ENCODE measurements around the gene FGF12. TPM values are rescaled to one million over a fixed set of nuclear protein-coding genes. Genes with fewer than 3 reads are reported as not detected.

The FGF12 gene
- total RNA-seq, 2 experiments from 2014 or later, result not detected

GRCh38 chr3:192397012-192397411 lies 330.3 kb downstream of the FGF12 start:
- no peaks in the 10 kb centered on the region for H3K4me1 Mint-ChIP-seq
- no peaks in the 10 kb centered on the region for H3K27me3 Mint-ChIP-seq
- no peak overlapping the region for H3K4me3 Mint-ChIP-seq
- ChIA-PET CTCF (interaction anchor here (0.8 kb wide), 1 partner anchor 26 kb away, joined by 3 read pairs; no protein-coding TSS in a partner anchor), POLR2A (no interaction called here)
- H3K36me3 Mint-ChIP-seq (ENCODE audit: low read depth), result no peaks in the 10 kb centered on the region
- H3K27ac Mint-ChIP-seq, result no peak overlapping the region
- H3K9me3 Mint-ChIP-seq, result no peaks in the 10 kb centered on the region
- no peak for DNase-seq

DNA sequence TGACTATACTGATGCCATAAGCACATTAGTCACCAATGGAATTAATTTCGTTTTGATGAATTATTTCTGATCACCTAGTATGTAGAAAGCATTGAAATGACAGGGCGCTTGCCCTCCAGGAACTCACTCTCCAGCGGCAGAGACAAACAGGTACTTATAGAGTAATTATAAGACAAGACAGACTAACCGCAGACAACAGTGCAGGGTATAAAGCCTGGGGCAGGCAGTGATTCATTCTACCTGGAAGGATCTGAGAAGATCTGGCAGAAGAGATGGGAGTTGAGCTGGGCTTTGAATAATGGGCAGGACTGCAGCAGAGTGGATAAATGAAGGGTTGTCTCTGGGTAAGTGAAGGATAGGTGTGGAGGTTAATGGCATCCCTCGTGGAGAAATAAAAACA lies 331.8 kb downstream of the FGF12 start:
- H3K36me3 Mint-ChIP-seq (ENCODE audit: low read depth), result no peaks in the 10 kb centered on the region
- no peak for DNase-seq
- CTCF ChIA-PET, result no interaction called here
- H3K4me3 Mint-ChIP-seq, result no peak overlapping the region
- no peaks in the 10 kb centered on the region for H3K9me3 Mint-ChIP-seq
- H3K27ac Mint-ChIP-seq, result no peak overlapping the region
- no peaks in the 10 kb centered on the region for H3K4me1 Mint-ChIP-seq
- POLR2A ChIA-PET, result no interaction called here
- H3K27me3 Mint-ChIP-seq, result no peaks in the 10 kb centered on the region

- CTCF ChIA-PET, result no interaction called here
- POLR2A ChIA-PET, result no interaction called here
- H3K27me3 Mint-ChIP-seq, result no peaks in the 10 kb centered on the region
- no peaks in the 10 kb centered on the region for H3K36me3 Mint-ChIP-seq (ENCODE audit: low read depth)
- H3K27ac Mint-ChIP-seq, result no peak overlapping the region
- no peaks in the 10 kb centered on the region for H3K4me1 Mint-ChIP-seq
- no peak for DNase-seq
- H3K4me3 Mint-ChIP-seq, result no peak overlapping the region
- H3K9me3 Mint-ChIP-seq, result no peaks in the 10 kb centered on the region
Observed at GRCh38 chr3:192392986-192393385, 334.4 kb downstream of the FGF12 start.

DNA sequence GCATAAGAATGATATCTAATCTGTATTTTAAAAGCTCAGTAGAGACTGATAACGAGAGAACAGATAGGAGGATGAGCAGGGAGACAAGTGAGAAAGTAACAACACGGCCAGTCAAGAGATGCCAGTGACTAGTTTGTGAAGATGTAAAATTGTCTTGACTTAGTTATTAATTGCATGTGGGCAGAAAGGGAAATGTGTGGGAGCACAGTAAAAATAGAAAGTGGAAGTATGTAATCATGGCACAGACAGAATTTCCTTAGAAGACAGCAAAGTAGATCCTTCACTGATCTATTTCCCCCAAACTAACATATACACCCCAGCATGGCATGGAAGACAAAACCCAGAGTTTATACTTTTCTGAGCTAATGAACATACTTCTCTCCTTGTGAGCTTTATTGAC lies 344.5 kb downstream of the FGF12 start:
- H3K27me3 Mint-ChIP-seq, result no peaks in the 10 kb centered on the region
- ChIA-PET POLR2A (no interaction called here), CTCF (interaction anchor here (0.6 kb wide), 1 partner anchor 15 kb away, joined by 3 read pairs; no protein-coding TSS in a partner anchor)
- H3K9me3 Mint-ChIP-seq, result no peaks in the 10 kb centered on the region
- no peaks in the 10 kb centered on the region for H3K4me1 Mint-ChIP-seq
- DNase-seq, result no peak
- H3K36me3 Mint-ChIP-seq (ENCODE audit: low read depth), result no peaks in the 10 kb centered on the region
- no peak overlapping the region for H3K4me3 Mint-ChIP-seq
- H3K27ac Mint-ChIP-seq, result no peak overlapping the region

DNA sequence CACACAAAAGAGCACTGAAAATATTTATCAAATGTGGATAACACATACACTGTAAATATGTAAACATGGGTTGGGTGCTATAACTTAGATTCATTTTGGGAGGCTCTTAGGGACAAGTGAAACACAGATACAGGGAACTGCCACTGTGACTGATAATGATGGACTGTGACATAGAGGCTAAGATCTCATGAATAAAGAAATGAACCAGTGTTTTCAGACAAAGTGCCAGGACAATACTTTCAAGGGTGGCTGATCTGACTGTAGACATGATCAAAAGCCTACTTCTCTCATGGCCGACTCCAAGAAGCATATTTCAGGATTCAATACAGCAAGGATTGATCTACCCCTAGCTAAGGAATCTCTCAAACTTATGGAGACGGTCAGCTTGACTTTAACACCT lies 353.8 kb downstream of the FGF12 start:
- ChIA-PET POLR2A (no interaction called here), CTCF (no interaction called here)
- no peak for DNase-seq
- H3K9me3 Mint-ChIP-seq, result no peaks in the 10 kb centered on the region
- no peaks in the 10 kb centered on the region for H3K4me1 Mint-ChIP-seq
- no peak overlapping the region for H3K4me3 Mint-ChIP-seq
- H3K36me3 Mint-ChIP-seq (ENCODE audit: low read depth), result no peaks in the 10 kb centered on the region
- no peak overlapping the region for H3K27ac Mint-ChIP-seq
- no peaks in the 10 kb centered on the region for H3K27me3 Mint-ChIP-seq

DNA sequence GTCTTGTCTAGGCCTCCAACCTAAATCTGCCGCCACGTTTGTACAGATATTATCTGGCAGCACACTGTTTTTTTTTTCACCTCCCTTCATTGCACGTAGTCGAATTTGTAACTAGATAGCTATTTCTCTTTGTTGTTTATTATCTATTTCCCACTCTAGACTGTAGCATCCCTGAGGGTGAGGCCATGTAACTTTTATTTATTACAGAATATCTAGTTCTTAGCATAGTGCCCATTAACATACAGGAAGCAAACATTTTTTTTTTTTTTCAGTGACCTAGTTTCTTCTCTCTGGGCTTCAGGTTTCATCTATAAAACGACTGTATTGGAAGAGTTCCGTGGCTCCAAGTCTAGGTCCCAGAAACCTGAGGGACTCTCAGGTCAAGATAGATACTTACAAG lies 354.3 kb downstream of the FGF12 start:
- no peaks in the 10 kb centered on the region for H3K36me3 Mint-ChIP-seq (ENCODE audit: low read depth)
- POLR2A ChIA-PET, result no interaction called here
- no peak overlapping the region for H3K4me3 Mint-ChIP-seq
- DNase-seq, result no peak
- no peaks in the 10 kb centered on the region for H3K9me3 Mint-ChIP-seq
- CTCF ChIA-PET, result no interaction called here
- no peaks in the 10 kb centered on the region for H3K4me1 Mint-ChIP-seq
- H3K27me3 Mint-ChIP-seq, result no peaks in the 10 kb centered on the region
- no peak overlapping the region for H3K27ac Mint-ChIP-seq

- DNase-seq, result no peak
- H3K9me3 Mint-ChIP-seq, result no peaks in the 10 kb centered on the region
- H3K4me1 Mint-ChIP-seq, result no peaks in the 10 kb centered on the region
- no peak overlapping the region for H3K4me3 Mint-ChIP-seq
- H3K36me3 Mint-ChIP-seq (ENCODE audit: low read depth), result no peaks in the 10 kb centered on the region
- H3K27me3 Mint-ChIP-seq, result no peaks in the 10 kb centered on the region
- ChIA-PET POLR2A (no interaction called here), CTCF (interaction anchor here (0.8 kb wide), 1 partner anchor 71 kb away, joined by 3 read pairs; no protein-coding TSS in a partner anchor)
- no peak overlapping the region for H3K27ac Mint-ChIP-seq
Observed at GRCh38 chr3:192372616-192373015, 354.7 kb downstream of the FGF12 start.

DNA sequence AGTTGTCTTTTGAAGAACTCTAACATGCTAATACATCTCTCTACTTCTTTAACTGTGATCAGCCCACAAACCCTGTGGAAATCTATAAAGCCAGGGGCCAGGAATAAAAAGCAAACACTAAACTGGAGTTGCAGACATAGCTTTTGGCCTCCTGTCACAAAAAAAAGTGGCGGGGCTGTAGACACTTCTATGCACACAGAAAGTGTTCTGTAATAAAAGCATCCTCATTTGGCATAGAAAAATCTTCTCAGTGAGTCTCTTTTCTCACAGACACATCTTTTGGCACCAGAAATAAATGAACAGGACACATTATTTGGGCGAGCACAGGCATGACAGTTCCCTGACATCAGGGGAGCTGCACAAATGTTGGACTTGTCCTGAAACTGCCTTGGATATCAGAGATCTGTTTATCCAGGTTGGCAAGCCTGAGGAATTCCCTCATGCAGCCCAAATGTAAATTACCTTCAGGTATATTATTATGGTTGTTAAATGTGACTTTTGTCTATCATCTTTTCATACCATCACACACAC lies 355.4 kb downstream of the FGF12 start:
- Mint-ChIP-seq H3K36me3 (ENCODE audit: low read depth) (no peaks in the 10 kb centered on the region), H3K9me3 (no peaks in the 10 kb centered on the region), H3K4me1 (no peaks in the 10 kb centered on the region), H3K27ac (no peak overlapping the region), H3K27me3 (no peaks in the 10 kb centered on the region), H3K4me3 (no peak overlapping the region)
- no peak for DNase-seq
- CTCF ChIA-PET, result interaction anchor here (0.8 kb wide), 1 partner anchor 71 kb away, joined by 3 read pairs; no protein-coding TSS in a partner anchor
- POLR2A ChIA-PET, result no interaction called here

- Mint-ChIP-seq H3K9me3 (no peaks in the 10 kb centered on the region), H3K27ac (no peak overlapping the region), H3K4me3 (no peak overlapping the region), H3K4me1 (no peaks in the 10 kb centered on the region), H3K36me3 (ENCODE audit: low read depth) (no peaks in the 10 kb centered on the region), H3K27me3 (no peaks in the 10 kb centered on the region)
- POLR2A ChIA-PET, result no interaction called here
- CTCF ChIA-PET, result no interaction called here
- DNase-seq, result no peak
Observed at GRCh38 chr3:192367616-192368015, 359.7 kb downstream of the FGF12 start.

GRCh38 chr3:192366916-192367315 lies 360.4 kb downstream of the FGF12 start:
- ChIA-PET CTCF (no interaction called here), POLR2A (no interaction called here)
- no peaks in the 10 kb centered on the region for H3K4me1 Mint-ChIP-seq
- H3K27ac Mint-ChIP-seq, result no peak overlapping the region
- no peak for DNase-seq
- H3K27me3 Mint-ChIP-seq, result no peaks in the 10 kb centered on the region
- H3K36me3 Mint-ChIP-seq (ENCODE audit: low read depth), result no peaks in the 10 kb centered on the region
- H3K9me3 Mint-ChIP-seq, result no peaks in the 10 kb centered on the region
- H3K4me3 Mint-ChIP-seq, result no peak overlapping the region

DNA sequence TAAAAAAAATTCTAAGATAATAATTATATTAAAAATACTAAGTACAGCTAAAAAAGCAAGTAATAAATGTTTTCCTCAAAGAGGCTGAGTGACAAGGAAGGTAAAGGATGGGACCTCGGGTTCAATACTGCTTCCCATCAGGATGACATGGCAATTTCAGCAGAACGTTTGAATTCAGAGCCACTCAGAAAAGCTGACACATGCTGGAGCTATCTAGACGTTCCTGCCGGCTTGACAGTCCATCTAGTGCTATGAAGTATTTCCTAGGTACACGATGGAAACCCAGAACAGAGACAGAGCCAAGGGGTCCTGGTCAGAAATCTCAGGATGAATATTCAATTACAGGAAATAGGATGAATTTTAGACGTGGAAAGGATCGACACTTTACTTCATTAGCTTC lies 361.8 kb downstream of the FGF12 start:
- no peaks in the 10 kb centered on the region for H3K36me3 Mint-ChIP-seq (ENCODE audit: low read depth)
- ChIA-PET CTCF (interaction anchor here (0.7 kb wide), 1 partner anchor 16 kb away, joined by 5 read pairs; no protein-coding TSS in a partner anchor), POLR2A (no interaction called here)
- H3K4me1 Mint-ChIP-seq, result no peaks in the 10 kb centered on the region
- DNase-seq, result no peak
- H3K27me3 Mint-ChIP-seq, result no peaks in the 10 kb centered on the region
- no peaks in the 10 kb centered on the region for H3K9me3 Mint-ChIP-seq
- no peak overlapping the region for H3K4me3 Mint-ChIP-seq
- no peak overlapping the region for H3K27ac Mint-ChIP-seq

DNA sequence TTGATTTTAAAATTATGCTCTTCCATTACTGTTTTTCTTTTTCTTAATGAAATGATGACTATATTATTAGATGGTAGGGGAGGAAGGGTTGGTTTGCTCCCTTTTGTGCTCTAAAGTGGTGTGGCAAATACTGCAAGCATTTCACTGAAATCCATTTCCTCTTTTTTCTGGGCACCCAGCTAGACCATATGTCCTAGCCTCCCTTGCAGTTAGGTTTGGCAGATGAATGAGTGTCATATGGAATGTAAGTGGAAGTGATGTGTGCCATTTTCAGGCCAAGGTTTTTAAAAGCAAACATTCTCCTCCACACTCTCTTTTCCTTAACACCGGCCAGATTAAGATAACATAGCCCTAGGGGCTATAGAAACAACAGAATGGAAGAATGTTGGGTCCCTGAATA lies 363.0 kb downstream of the FGF12 start:
- Mint-ChIP-seq H3K36me3 (ENCODE audit: low read depth) (no peaks in the 10 kb centered on the region), H3K4me1 (no peaks in the 10 kb centered on the region), H3K27ac (no peak overlapping the region), H3K27me3 (no peaks in the 10 kb centered on the region), H3K4me3 (no peak overlapping the region), H3K9me3 (no peaks in the 10 kb centered on the region)
- ChIA-PET POLR2A (no interaction called here), CTCF (no interaction called here)
- DNase-seq, result no peak

GRCh38 chr3:192354687-192355086 lies 372.7 kb downstream of the FGF12 start:
- ChIA-PET POLR2A (no interaction called here), CTCF (no interaction called here)
- Mint-ChIP-seq H3K27ac (no peak overlapping the region), H3K9me3 (no peaks in the 10 kb centered on the region), H3K27me3 (no peaks in the 10 kb centered on the region), H3K4me1 (no peaks in the 10 kb centered on the region), H3K36me3 (ENCODE audit: low read depth) (no peaks in the 10 kb centered on the region), H3K4me3 (no peak overlapping the region)
- DNase-seq, result no peak

DNA sequence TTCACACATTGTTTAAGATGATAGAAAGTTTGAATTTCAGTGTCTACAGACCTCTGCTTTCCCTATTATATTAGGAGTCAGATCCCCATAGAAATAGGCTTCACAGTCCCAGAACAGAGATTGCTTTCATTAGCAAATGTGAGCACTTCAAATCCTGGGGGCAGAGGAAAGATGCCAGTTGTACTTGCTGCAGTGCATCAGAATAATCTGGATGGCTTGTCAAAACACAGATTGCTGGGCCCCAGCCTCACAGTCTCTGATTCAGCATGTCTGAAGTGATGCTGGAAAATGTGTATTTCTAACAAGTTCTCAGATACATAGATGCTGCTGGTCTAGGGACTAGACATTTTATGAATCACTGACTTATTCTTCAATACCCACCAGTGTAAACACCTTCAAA lies 375.2 kb downstream of the FGF12 start:
- Mint-ChIP-seq H3K36me3 (ENCODE audit: low read depth) (no peaks in the 10 kb centered on the region), H3K4me3 (no peak overlapping the region), H3K27me3 (no peaks in the 10 kb centered on the region), H3K9me3 (no peaks in the 10 kb centered on the region), H3K4me1 (no peaks in the 10 kb centered on the region), H3K27ac (no peak overlapping the region)
- POLR2A ChIA-PET, result no interaction called here
- CTCF ChIA-PET, result interaction anchor here (1.6 kb wide), 1 partner anchor 13 kb away, joined by 7 read pairs; no protein-coding TSS in a partner anchor
- DNase-seq, result no peak
